Activated gamma-delta T cell treated with anti-CD3 and anti-CD28 coated beads, Interleukin-2, amount 50 U/mL, for 16 hours (primary cell): ENCODE data around the gene DERL3.
"Not testable (repeated sequence)": the region's sequence is repeated elsewhere in the genome, so short reads cannot be mapped to it uniquely, and the experiment has no call there.

Experiments used
- DNase-seq: peaks from one replicate; pipeline ENCODE4 v3.0.0-alpha.2; 2020; ENCODE audit warnings: low read depth

Gene DERL3

DNA sequence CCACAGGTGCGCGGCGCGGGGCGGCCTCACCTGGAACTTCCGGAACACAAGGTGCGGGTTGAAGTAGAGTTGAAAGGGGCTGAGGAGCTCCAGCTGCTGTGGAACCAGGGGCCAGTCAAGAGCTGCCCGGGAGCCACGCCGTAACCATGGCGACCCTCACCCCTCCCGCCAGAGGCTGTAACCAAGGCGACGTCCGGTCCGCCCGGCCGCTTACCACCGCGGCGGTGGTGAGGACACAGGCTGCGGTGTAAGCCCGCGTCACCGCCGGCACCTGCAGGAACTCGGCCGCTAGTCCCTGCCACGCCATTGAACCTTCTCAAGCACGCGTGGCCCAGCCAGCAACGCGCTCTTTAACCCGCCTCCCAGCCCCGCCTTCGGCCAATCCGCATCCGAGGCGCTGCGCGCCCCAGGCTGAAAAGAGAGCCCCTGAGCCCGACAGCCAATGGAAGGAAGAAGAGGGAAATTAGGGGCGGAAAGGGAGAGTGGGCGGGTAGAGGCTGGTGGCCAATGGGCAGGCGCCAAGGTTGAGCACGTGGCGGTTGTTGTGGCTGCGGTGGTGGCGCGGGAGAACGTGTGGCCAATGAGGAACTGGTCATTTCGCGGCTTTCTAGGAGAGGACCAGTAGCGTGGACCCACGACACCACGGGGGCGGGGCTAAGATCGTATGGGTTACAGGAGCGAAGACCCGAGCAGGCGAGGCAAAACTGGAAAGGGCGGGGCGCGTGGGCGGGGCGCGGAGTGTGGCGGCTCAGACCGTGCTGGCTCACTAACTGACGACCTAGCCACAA, at the start of gene DERL3:
TSS of gene DERL3 (minus strand) at position 326 of the 788 bp plus-strand sequence. CDS start at position 307, 19 bp downstream.
- peak; percentile 90 for DNase-seq

DNA sequence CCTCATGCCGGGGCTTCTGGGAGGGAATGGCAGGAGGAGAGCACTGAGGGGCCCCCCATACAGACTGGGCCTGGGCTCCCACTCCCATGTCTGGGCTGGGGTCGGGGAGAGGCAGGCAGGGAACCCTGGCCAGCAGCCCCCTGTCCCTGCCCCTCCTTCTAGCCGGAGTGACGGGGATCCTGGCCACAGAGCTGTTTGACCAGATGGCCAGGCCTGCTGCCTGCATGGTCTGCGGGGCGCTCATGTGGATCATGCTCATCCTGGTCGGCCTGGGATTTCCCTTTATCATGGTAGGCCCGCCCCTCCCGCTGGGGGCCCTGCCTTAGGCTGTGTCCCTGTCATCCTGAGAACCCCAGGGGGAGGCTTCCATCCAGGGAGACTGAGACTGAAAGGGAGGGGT, 45.3 kb upstream of the DERL3 start:
- DNase-seq: no peak

DNA sequence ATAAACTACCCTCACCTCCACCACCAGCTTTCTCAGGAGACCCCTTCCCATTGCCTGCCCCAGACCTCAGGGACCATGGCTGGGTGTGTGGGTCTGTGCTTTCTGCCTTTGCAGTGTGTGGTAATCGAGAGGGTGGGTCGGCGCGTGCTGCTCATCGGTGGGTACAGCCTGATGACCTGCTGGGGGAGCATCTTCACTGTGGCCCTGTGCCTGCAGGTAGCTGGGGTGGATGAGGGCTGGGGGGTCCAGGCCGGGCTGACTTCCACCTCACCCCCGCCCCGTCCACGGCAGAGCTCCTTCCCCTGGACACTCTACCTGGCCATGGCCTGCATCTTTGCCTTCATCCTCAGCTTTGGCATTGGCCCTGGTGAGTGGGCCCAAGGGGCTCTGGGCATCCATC, 44.9 kb upstream of the DERL3 start:
- no peak for DNase-seq

DNA sequence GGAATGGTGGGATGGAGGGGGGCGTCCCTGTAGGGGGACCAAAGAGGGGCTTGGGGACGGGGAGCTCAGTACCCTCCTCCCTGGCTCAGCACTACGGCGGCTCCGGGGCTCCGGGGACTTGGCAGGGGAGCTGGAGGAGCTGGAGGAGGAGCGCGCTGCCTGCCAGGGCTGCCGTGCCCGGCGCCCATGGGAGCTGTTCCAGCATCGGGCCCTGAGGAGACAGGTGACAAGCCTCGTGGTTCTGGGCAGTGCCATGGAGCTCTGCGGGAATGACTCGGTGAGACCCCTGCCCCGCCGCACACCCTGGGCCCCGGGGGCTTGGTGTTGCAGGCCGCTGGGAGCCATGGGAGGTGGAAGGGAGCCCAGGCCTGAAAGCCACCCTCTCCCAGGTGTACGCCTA, 43.6 kb upstream of the DERL3 start:
- no peak for DNase-seq

DNA sequence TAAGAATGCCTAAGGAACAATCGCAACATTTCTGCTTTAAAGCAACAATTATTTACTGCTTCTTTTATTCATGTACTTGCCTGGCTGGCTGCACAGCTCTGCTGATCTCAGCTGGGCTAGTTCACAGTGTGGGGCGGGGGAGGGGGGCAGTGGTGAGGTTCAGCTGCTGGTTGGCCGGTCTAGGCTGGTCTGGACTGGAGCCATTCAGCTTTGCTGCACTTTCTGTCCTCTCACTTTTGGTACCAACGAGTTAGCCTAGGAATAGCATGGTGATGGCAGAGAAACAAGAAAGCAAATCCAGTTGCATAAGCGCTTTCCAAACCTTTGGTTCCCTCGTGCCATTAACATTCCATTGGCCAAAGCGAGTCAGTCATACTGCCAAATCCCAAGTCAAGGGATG, 39.4 kb upstream of the DERL3 start:
- no peak for DNase-seq

DNA sequence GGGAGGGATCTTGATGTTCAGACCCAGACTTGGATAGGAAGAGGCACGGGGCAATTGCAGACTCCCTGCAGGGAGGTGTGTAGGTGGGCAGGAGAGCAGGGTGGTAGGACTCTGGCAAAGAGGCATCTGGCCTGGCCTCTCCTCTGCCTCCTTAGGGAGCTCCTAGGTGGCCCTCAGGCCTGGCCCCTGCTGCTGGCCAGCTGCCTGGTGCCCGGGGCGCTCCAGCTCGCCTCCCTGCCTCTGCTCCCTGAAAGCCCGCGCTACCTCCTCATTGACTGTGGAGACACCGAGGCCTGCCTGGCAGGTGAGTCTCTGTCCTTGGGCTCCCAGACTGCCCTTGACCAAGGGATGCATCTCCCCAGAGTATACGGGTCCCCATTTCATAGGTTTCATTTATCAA, 38.8 kb upstream of the DERL3 start:
- DNase-seq: no peak

DNA sequence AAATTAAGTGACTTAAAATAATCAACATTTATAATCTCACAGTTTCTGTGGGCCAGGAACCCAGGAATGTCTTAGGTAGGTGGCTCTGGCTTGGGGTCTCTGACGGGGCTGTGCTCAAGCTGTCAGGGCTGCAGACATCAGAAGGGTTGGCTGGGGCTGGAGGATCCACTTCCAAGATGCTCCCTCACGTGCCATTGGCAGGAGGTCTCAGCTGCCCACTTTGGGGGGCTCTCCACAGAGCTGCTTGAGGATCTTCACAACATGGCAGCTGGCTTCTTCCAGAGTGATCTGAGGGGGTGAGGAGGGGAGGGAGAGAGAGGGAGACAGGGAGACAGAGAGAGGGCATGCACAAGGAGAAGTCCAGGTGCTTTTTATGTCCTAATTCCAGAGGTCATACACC, 37.0 kb upstream of the DERL3 start:
- no peak for DNase-seq

DNA sequence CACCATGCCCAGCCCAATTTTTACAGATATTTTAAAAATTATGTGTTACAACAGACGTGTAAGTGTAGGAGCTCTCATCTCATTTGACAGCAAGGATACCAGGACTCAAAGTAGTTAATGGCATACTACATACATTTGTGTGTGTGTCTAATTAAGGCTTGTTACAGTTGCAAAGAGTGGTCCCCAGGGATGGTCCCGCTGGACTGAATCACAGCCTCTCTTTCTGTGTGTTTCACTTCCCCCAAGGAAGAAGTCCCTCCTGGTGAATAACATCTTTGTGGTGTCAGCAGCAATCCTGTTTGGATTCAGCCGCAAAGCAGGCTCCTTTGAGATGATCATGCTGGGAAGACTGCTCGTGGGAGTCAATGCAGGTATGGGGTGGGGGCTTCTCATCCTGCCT, 36.1 kb upstream of the DERL3 start:
- DNase-seq: no peak

DNA sequence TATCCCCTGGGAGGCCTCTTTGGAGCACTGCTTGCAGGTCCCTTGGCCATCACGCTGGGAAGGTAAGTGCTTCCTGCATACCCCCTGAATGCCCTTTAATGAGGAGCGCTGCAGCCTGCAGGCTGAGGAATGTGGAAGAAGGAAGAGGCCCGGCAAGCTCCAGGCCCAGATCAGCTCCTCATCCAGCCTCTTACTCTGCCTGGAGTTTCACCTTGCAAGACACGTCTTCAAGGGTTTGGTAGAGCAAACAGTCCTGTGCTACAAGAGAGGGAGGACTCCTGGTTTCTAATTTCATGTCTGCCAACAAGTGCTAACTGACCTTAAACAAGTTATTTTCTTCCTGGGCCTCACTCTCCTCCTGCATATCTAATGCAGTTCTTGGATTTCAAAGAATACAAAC, 29.8 kb upstream of the DERL3 start:
- no peak for DNase-seq

DNA sequence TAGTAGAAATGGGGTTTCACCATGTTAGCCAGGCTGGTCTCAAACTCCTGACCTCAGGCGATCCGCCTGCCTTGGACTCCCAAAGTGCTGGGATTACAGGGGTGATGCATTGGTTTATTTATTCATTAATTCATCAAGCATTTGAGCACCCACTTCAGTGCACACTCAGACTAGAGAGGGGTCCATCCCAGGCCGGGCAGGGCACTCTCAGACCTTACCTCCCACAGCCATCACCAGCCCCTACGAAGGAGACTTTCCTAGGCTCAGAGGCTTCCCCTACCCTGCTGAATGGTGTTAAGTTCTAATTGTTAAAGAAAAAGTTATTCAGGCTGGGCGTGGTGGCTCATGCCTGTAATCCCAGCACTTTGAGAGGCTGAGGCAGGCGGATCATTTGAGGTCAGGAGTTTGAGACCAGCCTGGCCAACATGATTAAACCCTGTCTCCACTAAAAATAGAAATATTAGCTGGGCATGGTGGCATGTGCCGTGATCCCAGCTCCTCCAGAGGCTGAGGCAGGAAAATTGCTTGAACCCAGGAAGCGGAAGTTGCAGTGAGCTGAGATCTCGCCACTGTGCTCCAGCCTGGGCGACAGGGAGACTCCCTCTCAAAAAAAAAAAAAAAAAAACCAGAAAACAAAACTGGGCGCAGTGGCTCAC, 25.8 kb upstream of the DERL3 start:
- not testable (repeated sequence) for DNase-seq

DNA sequence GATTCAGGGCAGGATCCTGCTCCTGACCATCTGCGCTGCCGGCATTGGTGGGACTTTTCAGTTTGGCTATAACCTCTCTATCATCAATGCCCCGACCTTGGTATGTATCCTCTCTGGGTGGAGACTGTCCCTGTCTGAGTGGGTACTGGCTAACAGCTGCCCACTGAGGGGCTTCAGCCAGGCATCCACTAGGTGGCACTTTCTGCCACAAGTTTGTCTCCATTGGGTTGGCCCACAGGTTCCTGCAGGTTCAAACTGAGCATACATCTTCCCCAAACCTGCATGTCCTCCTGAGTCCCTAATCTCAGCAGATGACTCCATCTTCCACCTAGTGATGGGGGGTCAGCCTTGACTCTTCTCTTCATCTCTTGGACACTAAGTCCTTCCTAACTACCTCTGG, 23.3 kb upstream of the DERL3 start:
- no peak for DNase-seq

DNA sequence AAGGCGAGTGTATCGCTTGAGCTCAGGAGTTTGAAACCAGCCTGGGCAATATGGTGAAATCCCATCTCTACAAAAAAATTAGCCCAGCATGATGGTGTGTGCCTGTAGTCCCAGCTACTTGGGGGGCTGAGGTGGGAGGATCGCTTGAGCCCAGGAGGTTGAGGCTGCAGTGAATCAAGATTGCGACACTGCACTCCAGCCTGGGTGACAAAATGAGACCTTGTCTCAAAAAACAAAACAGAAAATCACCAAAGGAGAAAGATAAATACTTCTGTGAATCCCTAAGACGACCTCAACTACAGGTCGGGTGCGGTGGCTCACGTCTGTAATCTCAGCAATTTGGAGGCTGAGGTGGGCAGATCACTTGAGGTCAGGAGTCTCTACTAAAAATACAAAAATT, 21.4 kb upstream of the DERL3 start:
- not testable (repeated sequence) for DNase-seq

DNA sequence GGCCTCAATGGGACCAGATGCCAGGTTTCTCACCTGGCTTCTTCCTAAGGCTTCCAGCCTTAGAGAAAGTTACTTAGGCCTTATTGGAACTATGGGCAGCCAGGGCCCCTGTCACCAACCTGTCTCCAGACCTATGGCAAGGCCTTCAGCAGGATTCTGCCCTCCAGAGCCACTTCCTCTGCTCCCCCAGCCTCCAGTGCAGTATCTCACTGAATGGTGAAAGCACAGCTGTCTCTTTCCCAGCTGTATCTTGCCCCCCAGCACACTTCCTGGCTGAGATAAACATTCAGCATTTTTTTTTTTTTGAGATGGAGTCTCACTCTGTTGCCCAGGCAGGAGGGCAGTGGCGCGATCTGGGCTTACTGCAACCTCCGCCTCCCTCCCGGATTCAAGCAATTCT, 20.4 kb upstream of the DERL3 start:
- DNase-seq: no peak

DNA sequence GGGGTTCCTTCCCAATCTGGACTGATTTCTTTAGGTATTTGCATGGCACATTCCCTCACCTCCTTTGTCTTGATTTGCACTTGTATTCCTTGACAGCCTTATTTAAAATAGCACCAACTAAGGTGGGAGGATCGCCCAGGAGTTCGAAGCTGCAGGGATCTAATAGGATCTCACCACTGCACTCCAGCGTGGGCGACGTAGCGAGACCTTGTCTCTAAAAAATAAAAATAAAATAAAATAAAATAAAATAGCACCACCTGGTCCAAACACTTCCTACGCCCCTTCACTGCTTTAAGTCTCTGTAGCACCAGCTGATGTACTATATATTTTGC, 19.6 kb upstream of the DERL3 start:
- no peak for DNase-seq

DNA sequence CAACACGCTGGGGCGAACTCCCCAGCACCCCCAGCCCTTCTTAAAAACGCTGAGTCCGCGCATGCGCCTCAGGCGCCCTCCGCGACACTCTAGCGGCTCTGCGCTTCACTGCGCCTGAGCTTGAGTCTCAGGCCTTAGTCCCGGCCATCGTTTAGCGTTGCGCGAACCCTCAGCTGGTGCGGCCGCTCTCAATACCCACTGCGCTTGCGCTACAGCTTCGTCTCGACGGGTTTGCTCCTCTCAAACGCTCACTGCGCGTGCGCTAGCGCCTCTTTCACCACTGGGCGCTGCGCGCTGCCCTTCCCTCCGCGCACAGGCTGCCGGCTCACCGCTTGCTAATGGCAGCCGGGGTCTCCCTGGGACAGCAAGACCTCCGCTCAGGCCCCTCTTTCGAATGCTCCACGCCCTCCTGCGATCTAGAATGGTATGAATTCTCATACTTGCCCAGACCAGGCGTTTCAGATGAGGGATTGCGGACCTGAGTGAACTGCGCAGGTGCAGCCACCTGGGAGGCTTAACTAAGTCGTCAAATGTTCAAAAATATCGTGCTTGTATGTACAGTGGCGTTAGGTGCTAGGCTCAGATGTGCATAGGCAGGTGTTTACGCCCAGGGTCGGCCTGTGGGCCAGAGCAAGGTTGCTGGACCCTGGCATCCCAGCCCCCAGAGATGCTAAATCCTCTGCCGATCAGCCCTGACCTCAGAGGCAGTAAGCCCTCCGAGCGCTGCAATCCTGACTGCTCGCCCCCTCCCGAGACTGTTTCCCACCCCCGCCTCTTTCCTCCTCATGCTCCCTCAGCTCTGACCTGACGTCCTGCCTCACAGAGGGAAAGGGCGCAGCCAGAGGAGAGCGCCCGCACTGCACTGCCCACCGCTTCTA, 19.0 kb upstream of the DERL3 start, which contains the start of gene SLC2A11:
TSS of gene SLC2A11 (plus strand) at position 270 of the 878 bp plus-strand sequence. CDS start at position 395, 125 bp downstream.
- peak; percentile 88 for DNase-seq

DNA sequence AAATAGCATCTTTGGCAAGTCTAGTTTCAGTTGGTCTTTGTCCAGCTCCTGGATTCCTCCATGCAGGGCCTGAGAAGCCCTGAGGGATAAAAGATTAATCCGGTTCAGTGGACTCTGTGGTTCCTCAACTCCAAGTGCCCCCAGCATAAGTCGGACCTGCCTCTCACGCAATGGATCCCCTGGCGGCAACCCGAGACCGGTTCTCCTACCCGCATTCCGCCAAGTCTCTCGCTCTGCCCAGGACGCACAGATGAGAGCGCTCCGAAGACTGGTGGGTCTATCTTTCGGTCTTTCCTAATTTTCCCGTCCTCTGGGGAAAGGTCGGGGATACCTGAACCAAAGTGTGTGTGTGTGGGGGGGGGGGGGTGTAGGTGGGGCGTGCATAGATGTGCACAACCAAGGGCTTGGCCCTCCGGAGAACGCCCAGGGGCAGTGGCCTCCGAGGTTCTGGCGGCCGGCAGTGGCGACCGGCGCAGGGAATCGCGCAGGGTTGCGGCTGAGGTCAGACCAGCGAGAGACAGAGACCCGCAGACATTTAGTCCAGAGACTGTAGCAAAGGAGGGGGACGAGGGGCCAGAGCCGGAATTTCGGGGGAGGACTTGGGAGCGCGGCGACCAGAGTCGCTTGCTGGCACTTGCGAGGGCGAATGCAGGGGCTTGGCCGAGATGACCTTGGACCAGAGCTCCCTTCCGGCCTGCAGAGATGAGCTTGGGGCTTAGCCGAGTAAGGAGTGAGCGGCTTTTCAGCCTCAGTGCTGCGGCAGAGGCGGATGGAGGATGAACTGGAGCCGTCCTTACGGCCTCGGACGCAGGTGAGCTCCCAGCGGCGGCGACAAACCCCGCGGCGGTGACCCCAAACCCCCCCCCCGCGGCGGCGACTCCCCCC, 18.2 kb upstream of the DERL3 start:
- no peak for DNase-seq

DNA sequence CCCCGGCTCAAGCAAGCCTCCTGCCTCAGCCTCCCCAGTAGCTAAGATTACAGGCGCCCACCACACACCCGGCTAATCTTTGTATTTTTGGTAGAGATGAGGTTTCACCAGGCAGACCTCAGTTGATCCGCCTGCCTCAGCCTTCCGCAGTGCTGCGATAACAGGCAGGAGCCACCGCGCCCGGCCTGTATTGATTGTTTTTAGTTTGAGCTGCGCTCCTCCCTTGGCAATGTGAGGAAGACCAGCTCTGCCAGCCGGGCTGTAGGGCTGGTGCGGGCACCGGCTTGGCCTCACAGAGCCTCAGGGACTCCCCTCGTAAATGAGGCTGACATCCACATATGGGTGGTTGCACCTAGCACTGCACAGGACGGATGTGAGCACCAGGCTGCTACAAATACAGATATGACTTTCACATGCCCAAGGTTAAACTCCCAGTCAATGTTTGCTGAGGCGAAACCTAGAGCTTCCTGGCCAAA, 11.4 kb upstream of the DERL3 start:
- no peak for DNase-seq

DNA sequence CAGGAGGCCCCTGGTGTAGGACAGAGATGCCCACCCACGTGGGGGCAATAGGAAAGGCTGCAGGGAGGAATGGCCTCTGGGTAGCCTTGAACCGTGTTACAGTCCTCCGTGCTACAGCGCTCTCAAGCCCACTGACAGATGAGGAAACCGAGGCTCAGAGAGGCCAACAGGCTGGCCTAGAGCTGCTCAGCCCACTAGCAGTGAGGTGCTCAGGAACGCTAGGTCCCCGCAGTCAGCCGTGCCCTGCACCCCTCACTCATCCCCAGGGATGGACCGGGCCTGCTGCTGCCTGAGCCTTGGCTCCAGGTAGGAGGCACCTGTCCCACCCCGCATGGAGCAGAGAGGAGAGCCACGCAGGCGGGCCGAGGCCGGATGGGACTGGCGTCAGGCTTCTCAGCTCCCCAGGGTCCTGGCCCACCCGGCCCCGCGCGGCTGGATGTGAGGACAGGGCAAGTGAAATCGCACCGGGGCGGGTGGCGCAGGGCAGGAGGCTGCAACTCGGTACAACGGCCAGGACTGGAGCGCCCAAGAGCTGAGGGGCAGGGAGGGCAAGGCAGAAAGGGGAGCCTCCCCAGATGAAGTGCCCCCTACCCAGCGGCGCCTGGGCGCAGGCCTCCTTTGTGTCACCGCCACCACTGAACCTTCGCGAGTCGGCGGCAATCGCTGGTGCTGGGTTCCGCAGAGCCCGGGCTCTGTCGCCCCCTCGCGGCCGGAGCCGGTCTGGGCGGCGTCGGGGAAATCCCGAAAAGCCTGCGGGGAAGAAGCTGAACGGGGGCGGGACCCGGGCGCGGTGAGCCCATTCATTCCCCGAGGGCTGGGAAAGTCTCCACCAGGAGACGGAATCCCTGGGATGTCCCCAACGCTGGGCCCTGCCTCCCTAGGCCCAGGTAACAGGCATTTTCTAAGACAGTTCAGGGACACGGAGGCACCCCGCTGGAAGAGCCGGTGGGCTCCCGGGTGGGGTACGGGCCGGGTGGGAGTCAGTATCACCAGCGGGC, 10.5 kb upstream of the DERL3 start:
- DNase-seq: peak; percentile 78

DNA sequence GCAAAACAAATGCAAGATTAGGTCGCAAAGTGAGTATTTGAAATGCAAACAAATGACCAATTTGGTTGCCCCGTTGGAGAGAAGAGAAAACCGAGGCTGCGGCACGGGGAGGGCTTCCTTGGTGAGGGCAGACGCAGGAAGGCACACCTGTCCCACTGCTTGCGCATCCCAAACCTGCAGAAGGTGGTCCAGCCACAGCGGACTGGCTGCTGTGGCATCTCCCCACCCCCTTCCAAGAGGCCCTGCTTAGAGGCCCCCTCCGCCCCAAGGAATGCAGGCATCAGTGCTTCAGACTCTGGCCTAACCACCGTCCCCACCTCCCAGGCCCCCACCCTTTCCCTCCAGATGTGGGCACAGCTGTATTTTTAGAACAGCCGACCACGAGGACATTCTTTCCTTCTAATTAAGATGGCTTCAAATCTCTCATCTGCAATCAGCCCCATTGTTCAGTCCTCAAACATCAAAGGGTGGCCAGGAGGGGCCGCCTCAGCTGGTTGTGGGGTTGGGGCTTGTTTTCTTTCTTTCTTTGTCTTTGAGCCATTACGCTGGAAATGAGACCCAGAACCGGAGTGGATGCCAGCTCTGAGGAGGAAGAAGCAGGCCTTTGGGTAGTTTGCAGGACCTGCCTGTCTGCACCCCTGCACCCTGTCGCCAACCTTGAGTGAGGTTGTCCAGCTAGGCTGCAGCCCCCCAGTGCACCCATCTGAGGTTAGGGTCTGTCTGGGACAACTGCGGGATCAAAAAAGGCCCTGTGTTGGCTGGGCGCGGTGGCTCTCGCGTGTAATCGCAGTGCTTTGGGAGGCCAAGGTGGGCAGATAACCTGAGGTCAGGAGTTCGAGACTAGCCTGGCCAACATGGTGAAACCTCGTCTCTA, 9.4 kb upstream of the DERL3 start:
- no peak for DNase-seq
